ENCODE data around the gene OVCA2. TPM values are rescaled to one million over a fixed set of nuclear protein-coding genes. Genes with fewer than 3 reads are reported as not detected.

Gene OVCA2
- total RNA-seq, 6 donors from 2014 or later: 20.1 to 56.1 (median 33.5) TPM

GRCh38 chr17:2081564-2081963 is 39.7 kb downstream of the OVCA2 start:
- peak overlapping the region in 3 of 4 donors; percentile 16 to 92 (median 86) for H3K27ac ChIP-seq
- no peaks in the 10 kb centered on the region for H3K9me3 ChIP-seq
- TF ChIP-seq CTCF (IDR thresholded peaks at IDR 0.05) (no peak), POLR2AphosphoS5 (IDR thresholded peaks at IDR 0.05) (no peak), POLR2A (IDR thresholded peaks at IDR 0.05) (no peak), EP300 (IDR thresholded peaks at IDR 0.05) (no peak)
- H3K36me3 ChIP-seq: peaks cover 2 to 45% (median 28%) of the 10 kb centered on the region in 4 donors
- H3K27me3 ChIP-seq: no peaks in the 10 kb centered on the region
- no peak for DNase-seq
- WGBS, 2 donors: 87 to 93% methylated on average over 9 of the region's 9 CpGs
- H3K4me1 ChIP-seq: peaks cover 31 to 42% (median 39%) of the 10 kb centered on the region in 4 donors
- no peak for ATAC-seq (ENCODE audit: low FRiP score in 2 of 2)
- H3K4me3 ChIP-seq: no peak overlapping the region

GRCh38 chr17:2082003-2082781 is 40.4 kb downstream of the OVCA2 start:
- TF ChIP-seq POLR2A (IDR thresholded peaks at IDR 0.05) (no peak), EP300 (IDR thresholded peaks at IDR 0.05) (no peak), CTCF (IDR thresholded peaks at IDR 0.05) (no peak), POLR2AphosphoS5 (IDR thresholded peaks at IDR 0.05) (no peak)
- Histone ChIP-seq H3K4me3 (no peak overlapping the region), H3K4me1 (peaks cover 36 to 47% (median 43%) of the 10 kb centered on the region in 4 donors), H3K9me3 (no peaks in the 10 kb centered on the region), H3K27ac (peak overlapping the region in 3 of 4 donors; percentile 86 to 92 (median 86)), H3K27me3 (no peaks in the 10 kb centered on the region), H3K36me3 (peaks cover 2 to 43% (median 25%) of the 10 kb centered on the region in 4 donors)
- 81 to 88% methylated on average over 8 to 9 of the region's 9 CpGs for WGBS, 2 donors
- DNase-seq (no peak), ATAC-seq (ENCODE audit: low FRiP score in 2 of 2) (no peak)

DNA sequence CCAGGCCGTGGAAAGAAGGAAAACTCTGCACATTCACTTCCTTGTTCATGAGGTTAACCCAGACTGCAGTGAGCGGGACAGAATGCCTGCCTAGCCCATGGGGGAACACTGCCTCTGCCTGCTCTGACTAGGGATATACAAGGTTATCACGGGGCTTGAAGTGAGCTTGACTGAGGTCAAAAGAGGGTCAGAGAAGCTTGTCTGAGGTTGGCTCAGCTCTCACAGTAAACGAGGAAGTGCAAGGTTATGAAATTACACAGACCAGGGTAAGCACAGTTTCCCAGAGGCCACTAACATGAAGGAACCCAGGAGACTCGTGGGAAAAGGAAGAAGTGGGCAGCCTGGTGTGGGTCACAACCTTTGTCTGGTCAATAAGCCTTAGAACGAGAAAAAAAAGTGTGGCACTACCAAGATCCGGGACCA is 41.8 kb downstream of the OVCA2 start:
- no peaks in the 10 kb centered on the region for H3K9me3 ChIP-seq
- TF ChIP-seq POLR2A (IDR thresholded peaks at IDR 0.05): peak in 2 of 4 donors; percentile 7 to 22
- TF ChIP-seq CTCF (IDR thresholded peaks at IDR 0.05): no peak
- TF ChIP-seq EP300 (IDR thresholded peaks at IDR 0.05): peak in 1 of 4 donors; percentile 50
- peak; percentile 63 to 66 for TF ChIP-seq POLR2AphosphoS5 (IDR thresholded peaks at IDR 0.05)
- ATAC-seq (ENCODE audit: low FRiP score in 2 of 2) (peak; percentile 55 to 69), DNase-seq (peak in 1 of 2 donors; percentile 88)
- H3K27me3 ChIP-seq: no peaks in the 10 kb centered on the region
- H3K36me3 ChIP-seq: peaks cover under 1 to 31% (median 21%) of the 10 kb centered on the region in 4 donors
- peaks cover 51 to 61% (median 58%) of the 10 kb centered on the region in 4 donors for H3K4me1 ChIP-seq
- H3K27ac ChIP-seq: peak overlapping the region; percentile 77 to 92 (median 86)
- WGBS, 2 donors: 11 to 13% methylated on average over 7 of the region's 7 CpGs
- no peak overlapping the region for H3K4me3 ChIP-seq

DNA sequence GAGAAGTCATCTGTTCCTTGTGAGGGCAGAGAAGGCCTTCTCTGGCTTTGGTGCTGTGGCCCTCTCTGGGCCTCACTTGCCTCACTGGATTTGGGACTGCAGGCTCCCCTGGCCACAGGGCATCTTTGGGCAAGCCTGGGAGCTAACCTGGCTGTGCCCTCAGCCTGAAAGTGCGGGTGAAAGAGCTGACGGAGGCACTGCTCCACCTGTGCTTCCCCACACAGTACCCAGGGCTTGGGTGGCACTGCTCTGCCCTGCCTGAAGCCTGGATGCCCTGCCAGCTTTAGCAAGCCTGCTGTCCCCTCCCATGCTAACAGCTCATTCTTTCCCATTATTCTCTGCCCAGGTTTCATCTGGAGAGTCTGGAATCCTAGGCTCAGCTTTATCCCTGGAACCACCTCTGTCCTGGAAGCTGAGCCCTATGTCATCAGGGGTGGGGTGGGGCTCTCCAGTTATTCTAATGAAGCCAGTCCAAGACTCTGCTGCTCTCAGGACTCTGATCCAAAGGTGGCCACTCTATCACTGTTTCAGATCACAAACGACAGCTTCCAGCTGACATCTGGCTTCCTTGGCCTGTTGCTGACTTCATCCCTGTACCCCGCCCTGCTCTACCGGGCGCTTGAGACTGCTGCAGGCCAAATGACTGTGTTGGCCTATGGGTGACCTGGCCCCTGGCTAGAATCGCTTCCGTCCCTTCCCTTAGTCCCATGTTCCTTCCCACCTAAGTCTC is 42.4 kb downstream of the OVCA2 start:
- H3K9me3 ChIP-seq: no peaks in the 10 kb centered on the region
- H3K36me3 ChIP-seq: peaks cover 0 to 25% (median 16%) of the 10 kb centered on the region in 4 donors
- TF ChIP-seq EP300 (IDR thresholded peaks at IDR 0.05): peak in 1 of 4 donors; percentile 14
- peak; percentile 26 to 56 for TF ChIP-seq POLR2AphosphoS5 (IDR thresholded peaks at IDR 0.05)
- no peak for TF ChIP-seq POLR2A (IDR thresholded peaks at IDR 0.05)
- no peak overlapping the region for H3K4me3 ChIP-seq
- ATAC-seq (ENCODE audit: low FRiP score in 2 of 2) (peak; percentile 34 to 82), DNase-seq (peak in 1 of 2 donors; percentile 36)
- H3K27me3 ChIP-seq: no peaks in the 10 kb centered on the region
- peaks cover 56 to 67% (median 64%) of the 10 kb centered on the region in 4 donors for H3K4me1 ChIP-seq
- WGBS, 2 donors: 31 to 55% methylated on average over 7 to 8 of the region's 8 CpGs
- H3K27ac ChIP-seq: peak overlapping the region; percentile 77 to 92 (median 86)

Data from upper lobe of left lung (tissue), 6 donors.